IPS DF 4.7 (cell line): ENCODE measurements around the gene CLEC11A.

Source experiments
- DNase-seq: peaks from one replicate; pipeline ENCODE4 v3.0.0-alpha.2; 2013; ENCODE audit warnings: low spot score; ENCODE audit errors: extremely low read depth

CLEC11A gene

DNA sequence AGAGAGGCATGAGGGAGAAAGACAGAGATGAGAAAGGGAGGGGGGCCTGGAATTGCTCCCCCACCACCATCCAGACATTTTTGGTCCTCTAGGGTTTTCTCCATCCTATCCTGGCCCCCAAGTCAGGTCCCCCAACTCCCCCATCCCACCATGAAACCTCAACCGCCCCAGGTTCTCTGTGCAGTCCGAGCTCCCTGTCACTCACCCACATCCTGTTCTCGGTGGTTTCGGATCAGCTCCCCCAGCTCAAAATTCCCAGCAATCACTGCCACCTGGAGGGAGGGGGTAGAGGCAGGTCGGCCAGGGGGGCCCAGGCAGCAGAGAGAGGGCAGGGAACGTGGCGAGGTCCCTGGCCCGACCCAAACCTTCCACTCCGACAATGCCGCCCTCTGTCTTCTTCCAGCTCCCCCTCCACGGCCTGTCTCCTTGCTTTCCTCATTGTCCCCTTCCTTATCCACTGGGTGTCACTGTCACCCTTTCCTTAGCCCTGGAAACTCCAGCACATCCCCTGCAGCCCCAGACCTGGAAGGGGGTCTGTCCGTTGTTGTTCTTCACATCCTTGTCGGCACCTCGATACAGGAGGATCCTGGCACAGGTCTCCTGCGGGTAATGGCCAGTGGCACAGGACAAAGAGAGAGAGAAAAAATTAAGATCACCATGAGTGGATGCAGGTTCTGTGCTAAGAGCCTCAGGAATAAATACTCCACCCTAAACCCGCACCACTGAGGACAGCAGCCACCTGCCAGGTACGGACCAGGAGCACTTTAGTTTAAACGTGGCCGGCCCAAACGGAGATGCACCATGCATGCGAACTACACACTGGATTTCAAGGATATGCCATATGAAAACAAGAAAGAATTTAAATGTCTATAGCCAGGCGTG is 19.0 kb upstream of the CLEC11A start:
- no peak for DNase-seq

DNA sequence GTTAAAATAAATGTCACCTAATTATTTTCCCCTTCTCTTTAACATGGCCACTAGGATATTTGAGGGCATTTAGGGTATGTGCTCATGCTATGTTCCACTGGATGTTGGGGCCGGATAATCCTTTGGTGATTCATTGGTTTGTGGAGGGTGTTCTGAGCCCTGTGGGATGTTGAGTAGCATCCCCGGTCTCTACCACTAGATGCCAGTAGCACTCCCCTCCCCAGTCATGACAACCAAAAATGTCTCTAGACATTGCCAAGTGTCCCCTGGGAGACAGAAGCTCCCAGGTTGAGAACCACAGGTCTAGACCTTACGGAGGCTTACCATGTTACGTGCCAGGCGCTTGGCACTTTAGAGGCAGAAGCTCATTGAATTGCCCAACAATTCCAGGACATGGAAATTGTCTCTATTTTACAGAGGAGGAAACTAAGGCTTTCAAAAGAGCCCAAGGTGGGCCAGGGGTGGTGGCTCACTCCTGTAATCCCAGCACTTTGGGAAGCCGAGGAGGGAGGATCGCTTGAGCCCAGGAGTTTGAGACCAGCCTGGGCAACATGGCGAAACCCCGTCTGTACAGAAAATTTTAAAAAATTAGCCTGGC is 17.6 kb upstream of the CLEC11A start:
- no peak for DNase-seq

DNA sequence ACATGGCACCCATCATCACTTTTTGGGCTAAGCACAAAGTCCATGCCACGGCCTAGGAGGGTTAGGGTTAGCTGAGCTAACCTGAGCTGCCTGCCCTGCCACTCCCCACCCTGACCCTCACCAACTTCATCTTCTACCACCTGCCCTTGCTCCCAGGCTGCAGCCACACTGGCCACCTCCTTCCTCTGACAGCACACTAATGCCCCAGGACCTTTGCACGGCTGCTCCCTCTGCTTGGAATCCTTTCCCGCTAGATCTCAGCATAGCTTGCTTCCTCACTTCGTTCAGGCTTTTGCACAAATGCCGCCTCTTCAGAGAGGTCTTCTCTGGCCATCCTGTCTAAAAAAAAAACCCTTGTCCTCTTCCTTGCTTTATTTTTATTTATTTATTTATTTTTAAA is 16.8 kb upstream of the CLEC11A start:
- no peak for DNase-seq

DNA sequence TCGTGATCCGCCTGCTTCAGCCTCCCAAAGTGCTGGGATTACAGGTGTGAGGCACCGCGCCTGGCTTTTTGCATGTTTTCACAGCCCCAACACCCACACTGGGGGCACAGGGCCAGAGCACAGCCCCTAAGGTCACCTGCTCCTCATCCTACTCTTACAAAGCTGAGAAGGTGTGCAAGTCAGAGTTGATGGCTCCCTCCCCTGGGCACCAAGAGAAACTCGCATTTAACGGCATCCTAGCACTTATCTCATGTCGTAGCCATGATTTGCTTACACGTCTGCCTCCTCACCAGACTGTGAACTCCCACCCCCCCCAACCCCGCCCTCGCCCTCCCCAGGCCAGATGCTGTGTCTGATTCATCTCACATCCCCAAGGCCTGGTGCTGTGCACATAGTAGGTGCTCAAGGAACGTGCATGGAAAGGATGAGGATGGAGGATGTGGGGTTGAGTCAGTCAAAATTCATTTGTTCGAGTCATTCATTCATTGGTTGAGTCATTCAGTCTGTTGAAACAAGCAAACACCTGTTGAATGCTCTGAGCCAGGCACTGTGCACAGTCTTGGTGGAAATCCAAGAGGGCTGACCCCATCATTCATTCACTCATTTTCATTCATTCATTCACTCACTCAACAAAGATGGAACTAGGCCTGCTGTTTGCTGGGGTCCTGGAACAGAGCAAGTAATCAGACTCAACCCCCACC is 14.8 kb upstream of the CLEC11A start:
- DNase-seq: no peak

DNA sequence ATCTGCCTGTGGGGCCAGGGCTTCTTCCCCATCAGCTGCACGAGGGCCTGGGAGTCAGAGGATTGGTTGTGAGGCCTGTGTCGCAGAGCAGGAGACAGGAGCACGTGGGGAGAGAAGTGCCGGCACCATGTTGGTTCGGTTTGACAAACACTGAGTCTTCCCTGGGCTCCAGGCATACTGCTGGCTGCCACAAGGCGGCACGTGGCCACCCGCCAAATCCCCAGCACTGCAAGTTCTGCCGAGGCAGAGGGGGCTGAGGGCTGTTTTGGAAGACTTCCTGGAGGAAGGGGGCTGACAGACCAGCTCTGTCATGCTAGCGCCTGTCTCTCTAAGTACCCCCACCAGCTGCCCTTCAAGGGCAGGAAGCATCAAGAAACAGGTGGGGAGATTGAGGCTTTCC is 13.1 kb upstream of the CLEC11A start:
- no peak for DNase-seq

DNA sequence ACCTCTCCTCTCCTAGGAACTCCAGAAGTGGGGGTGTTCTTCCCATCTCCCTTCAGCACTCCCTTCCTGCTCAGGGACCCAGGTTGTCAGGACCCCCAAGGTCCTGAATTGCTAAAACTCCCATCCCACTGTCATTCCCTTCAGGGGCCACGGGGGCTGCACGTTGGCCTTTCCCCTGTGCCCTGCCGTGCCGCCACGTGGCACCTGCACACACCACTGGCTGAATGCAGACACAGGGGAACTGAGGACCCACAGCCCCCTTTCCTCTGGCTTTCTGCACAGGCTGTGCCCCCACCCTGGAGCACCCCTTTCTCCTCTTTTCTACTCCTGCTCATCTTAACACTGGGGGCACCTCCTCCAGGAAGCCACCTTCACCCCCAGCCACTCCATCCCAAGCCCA is 12.6 kb upstream of the CLEC11A start:
- DNase-seq: no peak

DNA sequence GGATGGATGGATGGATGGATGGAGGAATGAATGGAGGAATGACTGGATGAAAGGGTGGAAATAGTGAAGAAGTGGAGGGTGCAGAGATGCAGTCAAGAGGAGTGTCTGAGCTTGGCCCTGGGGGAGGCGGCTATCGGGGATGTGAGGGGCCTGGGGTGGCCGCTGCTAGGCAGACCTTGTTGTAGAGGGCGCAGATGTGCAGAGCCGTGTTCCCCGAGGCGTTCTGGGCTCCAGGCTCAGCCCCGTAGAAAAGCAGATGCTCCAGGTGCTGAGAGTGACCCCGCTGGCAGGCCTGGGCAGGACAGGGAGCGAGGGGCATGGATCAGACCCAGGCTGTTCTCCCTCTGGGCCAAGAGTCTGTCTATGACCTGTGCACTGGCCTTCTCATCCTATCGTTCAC is 12.0 kb upstream of the CLEC11A start:
- no peak for DNase-seq

DNA sequence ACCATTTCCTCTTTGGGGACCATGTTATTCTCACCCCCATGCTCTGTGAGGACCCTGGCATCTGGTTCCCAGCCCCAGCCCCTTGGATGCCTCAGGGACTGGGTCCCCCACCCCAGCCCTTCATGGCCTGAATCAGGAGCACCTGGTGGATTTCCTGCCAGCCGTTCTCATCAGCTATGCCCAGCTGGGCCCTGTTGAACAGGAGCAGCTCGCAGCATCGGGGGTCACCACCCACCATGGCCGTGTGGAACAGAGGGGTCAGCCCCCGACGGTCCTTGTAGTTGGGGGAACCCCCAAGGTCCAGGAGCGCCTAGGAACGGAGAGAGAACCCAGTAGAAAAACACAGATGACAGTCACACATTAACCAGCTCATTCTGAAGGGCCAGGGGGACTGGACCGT is 11.4 kb upstream of the CLEC11A start:
- DNase-seq: no peak

DNA sequence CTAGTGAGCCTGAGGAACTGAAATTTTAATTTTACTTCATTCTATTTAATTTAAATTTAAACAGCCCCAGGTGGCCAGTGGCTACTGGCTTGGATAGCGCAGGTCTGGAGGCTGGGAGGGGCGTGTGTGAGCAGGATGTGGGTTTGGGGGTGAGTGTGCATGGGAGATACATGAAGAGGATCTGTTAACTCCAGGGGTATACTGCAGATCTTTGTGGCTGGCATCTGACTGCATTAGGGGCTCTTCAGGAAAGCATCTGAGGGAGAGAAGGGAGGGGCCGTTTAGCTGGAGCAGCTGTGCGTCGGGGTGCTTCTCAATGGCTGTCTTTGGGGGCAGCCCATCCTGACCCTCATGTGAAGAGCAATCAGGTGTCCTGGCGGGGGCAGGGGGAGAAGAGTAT is 10.3 kb upstream of the CLEC11A start:
- DNase-seq: no peak

DNA sequence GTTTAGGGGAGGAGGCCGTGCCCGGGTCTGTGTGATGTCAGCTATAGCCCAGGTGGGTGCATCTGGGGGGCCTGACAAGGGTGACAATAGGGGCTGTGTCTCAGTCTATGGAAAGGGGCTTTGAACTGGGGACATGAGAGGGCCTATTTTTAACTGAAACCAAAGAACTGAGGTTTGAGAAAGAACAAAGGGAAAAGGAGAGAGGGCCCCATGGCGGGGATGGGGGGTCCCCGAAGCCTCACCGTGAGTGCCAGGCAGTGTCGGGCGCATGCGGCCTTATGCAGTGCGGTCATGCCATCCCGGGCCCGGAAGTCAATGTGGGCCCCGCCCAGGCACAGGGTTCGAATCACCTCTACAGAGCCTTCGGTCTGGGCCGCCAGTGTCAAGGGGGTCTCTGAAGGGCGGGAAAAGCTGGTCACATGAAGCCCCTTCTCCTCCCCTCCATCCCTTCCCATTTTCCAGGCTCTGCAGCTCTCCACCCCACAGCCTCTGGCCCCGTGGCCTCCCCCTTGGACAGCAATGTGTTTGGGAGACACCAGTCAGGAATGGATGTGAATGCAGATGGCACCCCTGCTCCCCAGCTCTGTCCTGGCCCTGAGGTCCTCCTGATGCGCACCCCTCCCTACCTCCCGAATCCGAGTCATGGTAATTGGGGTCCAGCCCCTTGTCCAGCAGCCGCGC is 9.5 kb upstream of the CLEC11A start:
- no peak for DNase-seq

DNA sequence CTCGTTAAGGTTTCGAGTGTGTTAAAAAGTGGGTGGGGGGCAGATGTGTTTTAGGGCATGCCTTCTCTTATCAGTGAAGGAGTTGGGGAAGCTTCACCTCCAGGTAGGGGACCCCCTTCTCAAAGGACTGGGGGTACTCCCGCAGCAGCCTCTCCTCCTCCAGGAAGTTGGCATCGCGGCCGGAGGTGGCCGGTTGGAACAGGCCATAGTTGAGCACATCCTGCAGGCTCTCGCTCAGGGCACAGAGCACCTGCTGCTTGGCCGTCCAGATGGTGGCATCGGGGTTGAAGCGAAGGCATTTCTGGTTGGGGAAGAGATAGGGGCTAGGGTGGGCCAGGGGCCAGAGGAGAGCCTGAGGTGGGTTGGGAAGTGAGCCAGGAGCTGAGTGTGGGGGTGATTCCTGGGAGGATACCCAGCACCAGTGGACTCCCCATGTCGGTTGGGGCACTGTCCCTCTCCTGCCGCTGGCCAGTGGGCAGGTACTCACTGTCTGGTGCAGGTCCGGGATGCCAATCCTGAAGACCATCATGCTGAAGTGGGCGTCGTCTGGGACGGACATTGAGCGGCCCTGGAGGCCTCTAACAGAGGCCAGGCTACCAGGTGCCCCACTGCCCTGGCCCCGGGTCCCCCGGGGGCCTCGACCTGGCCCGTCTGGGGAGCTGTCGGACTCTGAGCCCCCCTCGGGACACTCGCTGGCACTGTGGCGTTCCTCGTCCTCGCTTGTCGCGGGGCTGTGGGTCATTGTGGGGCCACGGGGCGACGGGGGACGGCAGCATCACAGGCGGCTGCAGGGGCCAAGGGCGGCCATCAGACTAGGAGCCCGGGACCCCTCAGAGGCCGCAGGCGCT is 6.8 kb upstream of the CLEC11A start:
- no peak for DNase-seq

DNA sequence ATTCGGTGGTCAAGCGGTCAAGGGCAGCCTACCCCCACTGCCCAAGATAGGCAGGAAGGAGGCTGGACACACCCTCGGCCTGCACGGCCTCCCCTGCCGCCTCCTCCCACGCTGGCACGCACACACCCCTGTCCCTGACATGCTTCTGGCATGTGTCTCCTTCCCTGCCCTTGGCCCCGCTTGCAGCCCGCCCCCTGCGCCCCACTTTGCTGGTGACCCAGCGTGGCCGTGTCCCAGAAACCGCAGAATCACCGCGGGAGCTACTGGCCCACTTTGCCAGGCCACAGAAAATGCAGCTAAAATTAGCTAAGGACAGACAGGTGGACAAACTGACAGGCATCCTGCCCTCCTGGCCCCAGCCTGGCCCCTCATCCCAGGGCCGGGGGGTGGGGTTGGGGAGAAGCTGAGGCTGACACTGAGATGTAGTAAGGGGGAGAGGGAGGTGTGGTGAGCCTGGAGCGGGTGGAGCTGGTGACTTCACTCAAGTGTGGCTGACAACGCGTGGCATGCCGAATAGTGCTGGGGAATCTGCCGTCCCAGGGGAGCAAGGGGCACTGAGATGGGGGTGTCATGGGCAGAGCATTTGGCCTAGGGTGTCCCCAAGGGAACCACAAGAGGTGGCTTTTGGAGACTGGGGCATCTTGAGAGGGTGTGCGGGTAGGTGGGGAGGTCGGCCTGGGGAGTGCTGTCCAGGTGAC is 6.0 kb upstream of the CLEC11A start:
- DNase-seq: no peak

DNA sequence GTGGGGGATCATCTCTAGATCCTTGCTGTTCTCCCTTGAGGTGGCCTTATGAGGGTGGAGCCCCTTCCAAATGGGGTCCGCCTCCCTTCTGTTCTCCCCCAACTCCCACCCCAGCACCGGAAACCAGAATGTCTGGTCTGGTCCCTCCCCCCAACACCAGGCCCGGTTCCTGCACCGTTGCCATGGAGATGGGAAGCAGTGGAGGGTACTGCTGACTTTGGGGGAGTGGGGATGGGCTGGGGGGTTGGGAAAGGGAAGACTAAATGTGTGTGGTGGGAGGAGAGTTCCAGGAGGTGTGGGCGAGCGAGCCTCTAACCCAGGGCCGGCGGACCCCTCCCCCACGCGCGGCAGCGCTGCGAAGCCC is 5.3 kb upstream of the CLEC11A start:
- no peak for DNase-seq

DNA sequence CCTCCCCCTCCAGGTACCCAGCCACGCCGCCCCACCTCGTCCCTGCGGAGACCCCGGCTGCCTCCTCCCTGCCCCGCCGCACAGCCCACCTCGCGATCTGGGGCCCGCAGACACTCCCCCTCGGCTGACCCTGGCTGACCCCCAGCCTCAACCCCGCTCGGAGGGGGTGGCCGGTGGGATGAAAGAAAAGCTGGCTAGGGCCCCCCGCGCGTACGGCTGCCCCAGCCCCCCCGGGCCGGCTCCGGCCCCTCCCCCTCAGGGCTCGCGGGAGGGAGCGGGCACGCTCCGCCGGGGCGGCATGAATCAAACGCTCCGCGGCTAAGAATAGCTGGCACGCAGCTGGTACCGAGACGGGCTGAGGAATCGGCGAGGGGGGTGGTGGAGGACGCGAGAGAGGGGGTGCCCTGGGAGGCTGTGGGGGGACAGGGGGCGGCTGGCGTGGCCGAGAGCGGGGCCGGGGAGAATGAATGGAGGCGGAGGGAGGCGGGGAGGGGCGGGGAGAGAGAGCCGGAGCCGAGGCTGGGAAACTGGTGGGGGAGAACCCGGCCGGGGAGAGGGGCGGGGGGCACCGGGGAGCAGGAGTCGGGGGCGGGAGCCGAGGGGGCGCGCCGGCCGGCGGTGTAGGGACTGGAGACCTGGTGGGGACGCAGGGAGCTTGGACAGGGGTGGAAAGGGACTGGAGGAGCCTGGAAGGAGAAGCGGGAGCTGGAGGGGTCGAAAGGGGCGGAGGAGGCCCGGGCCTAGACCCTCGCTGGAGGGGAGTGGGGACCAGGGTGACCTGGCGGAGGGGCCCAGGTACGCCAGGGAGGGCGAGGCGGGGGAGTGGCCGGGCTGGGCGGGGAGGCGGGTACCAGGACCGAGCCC is 4.7 kb upstream of the CLEC11A start:
- DNase-seq: no peak

DNA sequence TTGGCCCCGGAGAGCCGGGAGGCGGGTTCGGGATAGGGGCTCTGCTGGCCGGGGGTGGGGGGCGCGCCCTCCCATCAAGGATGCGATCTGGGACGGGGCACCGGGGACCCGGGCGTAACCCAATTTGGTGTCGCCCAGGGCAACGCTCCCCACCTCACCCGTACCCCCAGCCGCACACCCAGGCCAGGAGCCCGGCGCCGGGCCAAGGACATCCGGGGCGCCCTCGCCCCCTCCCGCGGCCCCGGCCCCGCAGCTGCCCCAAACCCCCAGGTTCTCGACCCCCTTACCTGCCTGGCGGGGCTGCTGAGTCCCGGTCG is 4.1 kb upstream of the CLEC11A start:
- no peak for DNase-seq

DNA sequence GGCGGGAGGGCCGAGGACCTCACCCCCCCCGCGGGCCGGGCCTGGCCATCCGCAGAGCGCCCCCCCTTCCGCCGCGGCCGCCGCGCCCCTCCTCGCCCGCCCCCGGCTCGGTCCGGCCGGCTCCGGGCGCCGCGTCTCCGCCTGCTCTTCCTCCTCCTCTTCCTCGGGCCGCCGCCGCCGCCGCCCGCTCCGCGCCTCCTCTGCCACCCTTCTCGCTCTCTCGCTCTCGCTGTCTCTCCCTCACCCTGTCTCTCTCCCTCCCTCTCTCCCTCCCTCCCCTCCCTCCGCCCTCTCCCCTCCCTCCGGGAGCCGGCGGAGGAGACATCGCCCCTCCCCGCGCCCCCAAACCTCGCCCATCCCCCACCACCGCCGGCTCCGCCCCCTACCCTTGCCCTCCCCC is 3.6 kb upstream of the CLEC11A start, which contains the start of gene SHANK1:
Gene SHANK1 (minus strand): TSS at position 237 of the 400 bp plus-strand sequence. CDS start 2,883 bp downstream, outside the sequence.
- no peak for DNase-seq

DNA sequence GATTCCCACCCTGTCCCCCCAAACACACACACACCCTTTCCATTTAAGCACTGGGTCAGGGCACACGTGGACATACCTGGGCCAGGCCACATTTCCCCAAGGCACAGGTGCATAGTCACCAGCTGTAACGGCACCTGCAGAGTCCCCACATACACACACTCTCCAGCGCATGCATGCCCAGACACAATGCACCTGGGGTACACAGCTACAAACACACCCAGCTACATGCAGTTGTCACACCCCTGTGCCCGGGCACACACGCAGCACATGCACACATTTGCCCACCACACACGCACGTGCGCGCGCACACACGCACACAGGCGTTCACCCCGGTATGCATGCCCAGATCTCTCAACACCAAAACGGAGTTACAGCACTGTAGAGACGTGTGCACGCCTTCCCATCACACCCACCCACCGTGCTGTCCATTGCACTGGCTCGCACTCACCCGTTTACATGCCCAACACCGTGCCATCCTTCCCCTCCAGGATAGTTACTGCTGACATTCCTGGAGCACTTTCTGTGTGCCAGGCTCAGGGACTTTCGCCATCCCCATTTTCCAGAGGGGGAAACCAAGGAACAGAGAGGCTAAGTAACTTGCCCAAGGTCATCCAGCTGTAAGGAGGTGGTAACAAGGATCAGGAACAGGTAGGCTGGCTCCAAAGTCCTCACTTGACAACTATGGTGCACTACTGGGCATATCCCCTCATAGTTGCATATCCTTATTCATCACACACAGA is 2.8 kb upstream of the CLEC11A start:
- DNase-seq: no peak

DNA sequence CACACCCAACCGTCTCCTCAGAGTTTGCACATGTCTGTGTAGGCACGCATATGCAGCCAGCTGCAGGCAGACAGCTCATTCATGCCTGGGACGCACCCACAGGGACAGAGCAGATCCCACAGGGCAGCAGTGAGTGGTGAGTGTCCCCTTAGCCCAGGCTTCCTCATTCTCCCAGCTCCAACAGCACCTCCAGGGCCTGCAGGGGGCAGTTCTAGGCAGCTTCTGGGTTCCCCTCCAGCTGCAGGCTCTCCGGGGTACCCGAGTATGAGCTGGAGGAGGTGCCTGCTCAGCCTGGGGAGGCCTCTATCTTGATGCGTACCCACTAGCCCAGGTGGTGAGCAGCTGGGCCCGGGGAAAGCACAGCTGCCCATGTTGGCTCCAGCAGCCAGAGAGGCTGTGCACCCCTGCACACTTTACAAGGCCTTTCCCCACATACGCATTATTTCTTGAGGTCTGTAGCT is 2.2 kb upstream of the CLEC11A start:
- no peak for DNase-seq
